ENCODE data around the gene COL5A1.

COL5A1 gene

DNA sequence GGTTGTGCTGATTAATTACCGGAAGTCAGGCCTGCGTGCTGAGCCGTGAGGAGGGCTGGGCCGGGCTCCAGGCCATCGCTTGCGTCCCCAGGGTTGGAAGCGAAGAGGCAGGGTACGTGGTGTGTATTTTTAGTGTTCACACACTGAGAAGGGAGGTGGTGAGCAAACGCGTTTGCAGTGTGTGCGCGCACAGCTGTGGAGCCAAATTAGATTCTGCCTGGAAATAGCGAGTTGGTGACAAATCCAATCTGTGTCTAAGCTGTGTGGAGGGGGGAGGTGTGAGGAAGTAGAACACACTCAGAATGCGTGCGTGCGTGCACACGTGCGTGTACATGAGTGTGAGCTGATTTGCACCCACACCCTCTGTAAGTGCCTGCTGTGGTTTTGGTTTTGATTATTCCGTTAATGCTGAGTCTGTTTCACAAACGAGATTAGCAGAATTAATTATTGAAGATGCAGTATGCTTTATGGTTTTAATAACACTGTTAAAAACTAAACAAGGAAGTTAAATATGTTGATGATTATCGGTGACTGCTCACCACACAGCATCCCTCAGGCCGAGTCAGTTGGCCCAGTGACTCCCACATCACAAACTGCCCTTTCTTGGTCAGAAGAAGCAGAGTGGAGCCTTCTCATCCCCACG is 127.2 kb downstream of the COL5A1 start:
- peak; percentile 19 for DNase-seq (ENCODE audit: low read depth)

DNA sequence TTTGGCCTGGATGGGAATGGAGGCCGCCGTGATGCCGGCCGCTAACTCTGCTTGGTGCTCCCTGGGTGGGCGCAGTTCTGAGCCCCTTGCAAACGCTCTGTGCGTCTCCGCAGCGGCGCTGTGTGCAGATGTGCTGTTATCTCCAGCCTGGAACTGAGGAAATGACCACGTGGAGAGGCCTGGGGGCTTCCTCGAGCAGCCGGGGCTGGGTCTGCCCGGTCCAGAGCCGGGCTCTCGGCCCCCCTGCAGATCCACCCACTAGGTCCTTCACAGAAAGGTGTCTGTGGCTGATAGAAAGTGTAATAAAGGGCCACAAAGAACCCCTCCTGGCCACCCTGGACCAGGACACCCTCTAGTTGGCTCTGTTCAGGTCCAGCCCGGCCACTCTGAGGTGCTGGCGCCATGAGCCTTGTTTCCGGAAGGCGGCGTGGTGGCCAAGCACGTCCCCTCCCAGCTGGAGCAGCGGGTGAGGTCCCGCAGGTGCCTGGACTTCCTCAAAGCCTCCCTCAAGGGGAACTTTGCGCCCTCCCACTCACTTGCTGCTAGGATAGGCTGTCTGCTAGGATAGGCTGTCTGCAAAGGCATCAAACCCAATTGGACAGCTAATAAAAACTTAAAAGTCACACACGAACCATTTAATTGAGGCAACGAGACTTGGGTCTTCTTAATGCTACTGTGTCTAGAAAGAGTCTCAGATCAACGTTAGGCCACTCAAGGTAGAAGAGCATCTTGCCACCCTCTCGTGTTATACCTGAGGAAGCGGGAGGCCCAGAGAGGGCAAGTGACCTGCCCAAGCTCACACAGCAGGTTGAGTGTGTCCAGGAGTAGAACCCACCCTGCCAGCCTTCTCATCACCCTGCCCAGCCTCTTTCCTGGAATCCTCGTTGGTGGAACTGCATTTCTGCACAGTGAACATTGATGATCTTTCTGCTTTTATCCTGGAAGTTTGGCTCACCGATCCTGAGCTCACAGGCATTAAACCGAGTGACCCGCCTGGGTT is 129.7 kb downstream of the COL5A1 start:
- DNase-seq (ENCODE audit: low read depth) = no peak

- no peak for DNase-seq (ENCODE audit: low read depth)
Observed at GRCh38 chr9:134772331-134772730, 130.7 kb downstream of the COL5A1 start.

DNA sequence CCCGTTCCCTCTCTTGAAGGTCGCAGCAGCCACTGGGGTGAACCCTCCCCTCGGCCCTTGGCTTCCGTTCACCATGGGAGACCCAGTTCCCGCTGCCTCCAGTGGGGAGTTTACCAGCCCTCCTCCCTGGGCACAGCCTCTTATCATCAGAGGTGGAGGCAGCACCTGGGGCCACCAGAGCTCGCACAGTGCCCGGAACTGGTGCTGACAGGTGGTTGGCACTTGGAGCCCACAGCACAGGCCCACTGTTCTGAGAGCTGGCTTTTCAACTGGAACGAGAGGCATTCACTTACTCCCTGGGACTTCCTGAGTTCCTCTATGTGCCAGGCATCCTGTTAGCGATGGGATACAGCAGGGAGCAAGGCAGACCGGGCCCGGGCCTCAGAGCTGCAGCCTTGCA is 132.2 kb downstream of the COL5A1 start:
- no peak for DNase-seq (ENCODE audit: low read depth)

DNA sequence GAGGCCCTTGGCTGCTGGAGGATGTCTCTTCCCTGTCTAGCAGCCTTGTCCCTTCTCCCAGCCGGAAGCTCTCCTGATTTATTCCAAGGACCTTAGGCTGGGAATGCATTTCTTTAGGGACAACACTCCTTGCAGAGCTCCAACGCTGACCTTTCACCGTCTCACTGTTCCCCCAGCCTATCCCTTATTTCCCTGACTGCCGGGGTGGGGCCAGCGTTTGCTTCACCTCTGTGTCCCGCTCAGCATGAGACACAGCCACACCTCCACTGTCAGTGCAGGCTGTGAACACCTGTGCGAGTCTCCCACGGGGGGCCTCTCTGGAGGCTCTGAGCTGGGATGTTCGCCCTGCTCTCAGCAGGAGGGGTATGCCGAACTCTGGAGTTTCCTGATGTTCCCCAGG is 132.8 kb downstream of the COL5A1 start:
- no peak for DNase-seq (ENCODE audit: low read depth)

- no peak for DNase-seq (ENCODE audit: low read depth)
Observed at GRCh38 chr9:134775081-134775951, 133.7 kb downstream of the COL5A1 start.

GRCh38 chr9:134776080-134776796 is 134.6 kb downstream of the COL5A1 start:
- DNase-seq (ENCODE audit: low read depth) = no peak

- DNase-seq (ENCODE audit: low read depth) = no peak
Observed at GRCh38 chr9:134777153-134777552, 135.6 kb downstream of the COL5A1 start.

- no peak for DNase-seq (ENCODE audit: low read depth)
Observed at GRCh38 chr9:134778156-134778555, 136.6 kb downstream of the COL5A1 start.

DNA sequence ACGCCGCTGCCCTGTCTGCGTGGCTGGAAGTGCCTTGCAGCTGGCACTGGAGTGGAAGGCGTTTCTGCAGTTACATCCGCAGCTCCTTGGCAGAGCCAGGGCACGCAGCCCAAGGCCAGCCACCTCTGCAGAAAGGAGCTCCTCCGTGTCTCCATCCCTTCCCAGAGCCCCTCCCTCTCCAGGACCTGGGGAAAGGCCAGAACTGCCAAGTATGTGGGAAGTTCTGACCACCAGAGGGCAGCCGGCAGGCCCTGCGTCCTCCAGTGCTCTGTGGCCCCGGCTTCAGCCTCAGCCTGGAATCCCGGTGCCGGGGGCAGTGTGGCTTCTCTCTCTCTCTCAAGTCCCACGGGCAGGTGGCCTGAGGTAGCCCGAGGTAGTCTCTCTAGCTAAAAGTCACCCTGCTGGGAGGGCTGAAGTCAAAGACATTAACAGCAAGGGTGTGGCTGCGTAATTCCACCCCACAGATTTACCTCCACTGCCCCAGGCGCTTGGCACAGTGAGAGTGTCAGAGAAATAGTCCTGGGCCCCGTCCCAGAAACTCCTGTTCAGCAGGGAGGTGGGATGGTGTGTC is 137.3 kb downstream of the COL5A1 start:
- no peak for DNase-seq (ENCODE audit: low read depth)

- DNase-seq (ENCODE audit: low read depth) = no peak
Observed at GRCh38 chr9:134779640-134780039, 138.0 kb downstream of the COL5A1 start.

DNA sequence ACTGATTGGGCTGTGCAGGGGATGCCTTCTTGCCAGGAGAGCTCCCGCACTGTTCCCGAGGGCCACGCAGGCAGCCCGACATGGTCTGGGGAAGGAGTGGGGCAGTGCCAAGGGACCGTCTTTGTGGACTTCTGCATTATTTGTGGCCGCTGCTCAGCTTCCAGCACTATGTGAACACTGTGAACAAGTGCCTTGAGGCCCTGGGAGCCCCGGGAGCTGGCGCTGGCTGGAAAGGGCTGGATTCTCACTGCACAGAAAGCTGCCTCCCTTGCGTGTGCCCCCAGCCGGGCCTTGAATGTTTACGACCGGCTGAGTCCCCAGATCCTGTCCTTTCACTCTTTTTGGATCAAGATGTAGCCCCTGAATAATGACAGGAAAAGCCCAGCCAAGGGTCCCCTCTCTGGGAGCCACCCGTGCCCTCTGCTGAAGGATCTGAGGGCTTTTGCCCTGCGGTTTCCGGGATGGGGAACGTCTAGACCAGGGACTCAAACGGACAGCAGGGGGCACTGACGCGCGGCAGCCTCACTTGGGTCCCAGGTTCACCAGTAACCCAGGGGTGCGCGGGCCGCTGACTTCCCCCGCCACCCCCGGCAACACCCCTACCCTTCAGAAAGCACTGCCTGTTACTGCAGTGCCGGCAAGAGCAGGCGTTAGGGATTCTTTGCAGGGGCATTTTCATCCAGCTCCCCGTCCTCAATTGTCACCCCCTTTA is 140.1 kb downstream of the COL5A1 start:
- DNase-seq (ENCODE audit: low read depth) = no peak

- no peak for DNase-seq (ENCODE audit: low read depth)
Observed at GRCh38 chr9:134782921-134783698, 141.5 kb downstream of the COL5A1 start.

DNA sequence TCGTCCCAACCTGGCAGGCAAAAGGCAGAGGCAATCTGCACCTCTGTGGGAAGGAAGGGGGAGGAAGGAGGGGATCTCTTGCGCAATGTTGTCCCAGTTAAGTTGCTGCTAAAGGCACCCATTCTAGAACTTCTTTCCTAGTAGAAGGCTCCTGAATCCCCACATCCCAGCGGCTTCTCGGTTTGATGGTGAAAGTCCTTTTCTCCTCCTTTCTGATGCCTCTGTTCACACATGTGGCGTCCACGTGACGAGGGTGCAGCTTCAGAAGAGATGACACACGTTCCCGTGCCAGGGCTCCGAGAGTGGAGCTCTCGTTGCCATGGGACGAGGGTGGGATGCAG is 142.1 kb downstream of the COL5A1 start:
- DNase-seq (ENCODE audit: low read depth) = no peak

DNA sequence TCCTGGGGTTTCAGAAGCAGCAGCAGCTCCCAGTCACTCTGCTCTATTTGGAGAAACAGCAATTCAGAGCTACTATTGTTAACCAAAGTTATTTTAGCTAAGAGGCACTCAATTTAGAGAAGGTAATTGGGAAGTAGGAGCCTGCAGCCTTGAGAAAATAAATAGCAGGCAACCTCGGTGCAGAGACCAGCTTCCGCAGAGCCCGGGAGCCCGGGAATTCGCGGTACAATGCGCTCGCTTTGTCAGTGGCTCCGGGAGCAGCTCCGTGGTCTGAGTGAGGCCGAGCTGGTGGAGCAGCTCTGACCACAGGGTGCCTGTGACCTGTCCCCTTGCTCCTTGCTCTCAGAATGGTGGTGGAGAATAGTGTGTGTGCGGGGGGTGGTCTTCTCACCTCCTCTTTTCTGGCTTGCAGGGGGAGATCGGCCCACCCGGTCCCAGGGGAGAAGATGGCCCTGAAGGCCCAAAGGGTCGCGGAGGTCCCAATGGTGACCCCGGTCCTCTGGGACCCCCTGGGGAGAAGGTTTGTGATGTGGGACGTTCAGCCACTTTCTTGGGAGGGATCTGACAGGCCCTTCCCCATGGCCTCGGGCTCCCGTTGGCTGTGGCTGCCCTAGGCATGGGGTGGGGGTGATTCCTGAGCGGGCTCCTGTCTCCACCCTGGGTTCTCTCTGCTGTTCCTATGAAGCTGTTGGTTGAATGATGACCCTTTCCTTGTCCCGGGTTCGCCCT is 143.1 kb downstream of the COL5A1 start:
- DNase-seq (ENCODE audit: low read depth) = no peak

DNA sequence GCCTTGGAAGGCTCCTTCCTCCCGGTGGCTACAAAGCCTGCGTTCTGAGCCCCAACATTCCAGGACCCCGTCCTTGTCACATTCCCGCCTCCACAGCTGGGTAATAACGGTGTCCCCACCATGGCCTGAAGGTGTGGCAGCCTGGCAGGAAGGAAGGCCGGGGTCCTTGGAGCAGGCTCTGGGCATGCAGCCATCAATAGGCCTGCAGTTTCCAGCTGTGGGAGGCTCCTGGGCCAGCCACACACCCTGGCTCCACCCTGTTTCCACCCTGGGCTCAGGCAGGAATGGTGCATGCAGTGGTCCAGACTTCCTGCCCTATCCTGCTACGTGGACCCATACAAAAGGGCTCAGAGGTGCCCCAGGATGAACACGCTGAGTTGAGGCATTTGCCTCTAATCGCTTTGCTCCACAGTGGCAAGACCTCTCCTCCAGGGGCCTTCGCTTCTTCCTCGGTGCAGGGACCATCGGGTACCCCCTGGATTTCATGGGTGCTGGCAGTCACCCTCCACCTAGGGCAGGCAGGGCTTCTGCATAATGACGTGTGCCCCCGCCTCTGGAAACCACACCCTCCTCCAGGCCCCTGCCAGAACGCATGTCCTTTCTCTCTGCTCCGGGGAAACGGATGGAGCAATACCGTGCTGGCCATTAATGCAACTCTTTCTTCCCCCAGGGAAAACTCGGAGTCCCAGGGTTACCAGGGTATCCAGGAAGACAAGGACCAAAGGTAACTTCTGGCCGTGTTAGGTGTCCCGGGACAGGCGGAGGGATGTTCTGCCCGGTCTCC is 143.9 kb downstream of the COL5A1 start:
- DNase-seq (ENCODE audit: low read depth) = no peak

DNA sequence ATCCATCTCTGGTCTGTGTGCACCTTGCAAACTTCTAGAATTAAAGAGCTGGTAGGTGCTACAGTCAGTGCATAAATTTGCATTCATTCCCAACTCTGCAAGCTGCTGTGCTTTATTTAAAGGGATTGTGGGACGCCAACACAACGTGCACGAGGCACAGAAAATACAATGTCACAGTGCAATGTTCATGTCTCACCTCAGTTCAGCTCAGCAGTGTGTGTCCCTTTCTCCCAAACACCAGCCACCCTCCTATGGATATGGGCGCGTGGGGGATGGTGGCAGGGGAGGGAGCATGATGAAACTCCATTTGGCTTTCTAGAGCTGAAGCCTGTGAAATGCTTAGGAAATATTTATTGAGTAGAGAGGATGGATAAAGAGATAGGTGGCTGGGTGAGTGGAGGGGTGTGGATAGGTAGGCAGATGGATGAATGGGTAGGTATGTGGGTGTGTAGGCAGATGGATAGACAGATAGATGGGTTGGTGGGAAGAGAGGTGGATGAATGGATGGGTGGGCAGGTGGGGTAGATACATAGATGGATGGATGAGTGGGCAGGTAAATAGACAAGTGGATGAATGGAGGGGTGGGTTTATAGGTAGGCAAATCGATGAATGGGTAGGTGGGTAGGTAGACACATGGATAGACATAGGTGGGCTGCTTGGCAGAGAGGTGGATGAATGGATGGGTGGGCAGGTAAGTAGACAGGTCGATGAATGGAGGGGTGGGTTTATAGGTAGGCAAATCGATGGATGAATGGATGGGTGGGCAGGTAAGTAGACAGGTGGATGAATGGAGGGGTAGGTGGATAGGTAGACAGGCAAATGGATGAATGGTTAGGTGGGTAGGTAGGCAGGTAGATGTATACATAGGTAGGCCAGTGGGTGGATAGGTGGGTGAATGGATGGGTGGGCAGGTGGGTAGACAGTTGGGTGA is 146.3 kb downstream of the COL5A1 start:
- DNase-seq (ENCODE audit: low read depth) = no peak
